BE2C (cell line): Measurements from ENCODE around the gene EPB41L4A.

Source experiments
- DNase-seq: peaks from one replicate; pipeline ENCODE4 v3.0.0-alpha.2; 2020
- H3K27me3 ChIP-seq: fragments of 250-450 bp; sonication (Bioruptor Pico); 2 replicates; pipeline ENCODE4 v1.5.1; 2020; ENCODE audit warnings: mild to moderate bottlenecking
- H3K36me3 ChIP-seq: fragments of 250-450 bp; sonication (Bioruptor Pico); 2 replicates; pipeline ENCODE4 v1.5.1; 2020; ENCODE audit warnings: mild to moderate bottlenecking
- H3K4me1 ChIP-seq: fragments of 250-450 bp; sonication (Bioruptor Pico); 2 replicates; pipeline ENCODE4 v1.5.1; 2020
- H3K4me3 ChIP-seq: 2 replicates; pipeline ENCODE4 v1.5.1; 2011; ENCODE audit warnings: low read depth, low read length
- H3K9me3 ChIP-seq: fragments of 250-450 bp; sonication (Bioruptor Pico); 2 replicates; pipeline ENCODE4 v1.5.1; 2020
- TF ChIP-seq, protein P1 (sequence below): IDR thresholded peaks from 2 replicates; pipeline ENCODE4 v1.5.1; 2012; ENCODE audit warnings: mild to moderate bottlenecking, low read depth, low read length

EPB41L4A gene

DNA sequence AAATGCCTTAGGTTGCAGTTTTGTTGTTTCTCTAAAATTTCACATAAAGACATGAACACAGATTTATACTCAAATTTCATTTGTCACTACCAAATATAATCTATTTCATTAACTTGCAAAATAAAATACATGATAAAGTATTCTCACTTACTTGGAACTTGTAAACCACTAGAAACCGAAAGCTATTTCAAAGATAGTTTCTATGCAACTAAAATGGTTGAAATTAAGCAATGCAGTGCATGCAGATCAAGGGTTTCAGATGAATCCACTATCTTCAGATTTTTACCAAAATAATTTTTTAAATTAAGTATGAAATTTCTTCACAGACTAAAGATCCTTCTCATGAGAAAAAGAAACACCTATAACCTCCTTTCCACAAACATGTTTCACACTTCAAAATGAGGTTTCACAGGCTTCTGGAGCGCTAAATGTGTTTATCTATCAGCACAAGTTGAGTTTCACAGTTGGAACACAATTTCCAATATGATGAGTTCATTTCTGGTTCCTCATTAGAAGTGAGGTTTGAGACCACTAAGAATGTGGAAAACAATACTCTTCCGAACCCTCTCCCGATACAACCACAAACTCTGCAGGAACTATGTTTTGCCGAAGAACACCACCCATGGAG lies 63.9 kb downstream of the EPB41L4A start:
- H3K4me3 ChIP-seq, result no peak overlapping the region
- DNase-seq, result no peak
- peaks cover 2% of the 10 kb centered on the region; the same call in 1 of the 2 replicates for H3K27me3 ChIP-seq
- H3K36me3 ChIP-seq, result no peaks in the 10 kb centered on the region
- no peaks in the 10 kb centered on the region for H3K4me1 ChIP-seq
- TF ChIP-seq, protein P1, sequence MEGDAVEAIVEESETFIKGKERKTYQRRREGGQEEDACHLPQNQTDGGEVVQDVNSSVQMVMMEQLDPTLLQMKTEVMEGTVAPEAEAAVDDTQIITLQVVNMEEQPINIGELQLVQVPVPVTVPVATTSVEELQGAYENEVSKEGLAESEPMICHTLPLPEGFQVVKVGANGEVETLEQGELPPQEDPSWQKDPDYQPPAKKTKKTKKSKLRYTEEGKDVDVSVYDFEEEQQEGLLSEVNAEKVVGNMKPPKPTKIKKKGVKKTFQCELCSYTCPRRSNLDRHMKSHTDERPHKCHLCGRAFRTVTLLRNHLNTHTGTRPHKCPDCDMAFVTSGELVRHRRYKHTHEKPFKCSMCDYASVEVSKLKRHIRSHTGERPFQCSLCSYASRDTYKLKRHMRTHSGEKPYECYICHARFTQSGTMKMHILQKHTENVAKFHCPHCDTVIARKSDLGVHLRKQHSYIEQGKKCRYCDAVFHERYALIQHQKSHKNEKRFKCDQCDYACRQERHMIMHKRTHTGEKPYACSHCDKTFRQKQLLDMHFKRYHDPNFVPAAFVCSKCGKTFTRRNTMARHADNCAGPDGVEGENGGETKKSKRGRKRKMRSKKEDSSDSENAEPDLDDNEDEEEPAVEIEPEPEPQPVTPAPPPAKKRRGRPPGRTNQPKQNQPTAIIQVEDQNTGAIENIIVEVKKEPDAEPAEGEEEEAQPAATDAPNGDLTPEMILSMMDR, result no peak
- H3K9me3 ChIP-seq, result no peaks in the 10 kb centered on the region

DNA sequence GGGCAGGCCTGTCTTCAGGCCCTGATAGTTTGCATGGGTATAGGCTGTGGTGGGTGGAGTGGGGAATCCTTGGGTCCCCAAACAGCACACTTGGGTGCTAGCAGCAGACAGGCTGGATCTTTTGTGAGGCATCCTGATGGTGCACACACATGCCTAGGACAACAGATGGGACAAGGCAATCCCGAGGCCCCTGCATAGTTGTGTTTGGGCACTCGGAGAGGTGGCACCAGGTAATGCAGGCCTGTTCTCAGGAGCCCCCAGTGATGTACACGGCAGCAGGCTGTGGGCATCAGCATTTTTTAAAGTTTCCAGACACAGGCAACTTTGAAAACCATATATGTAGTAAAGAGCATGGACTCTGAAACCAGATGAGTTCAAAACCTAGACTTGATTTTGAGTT lies 65.4 kb downstream of the EPB41L4A start:
- DNase-seq, result no peak
- Histone ChIP-seq H3K36me3 (no peaks in the 10 kb centered on the region), H3K9me3 (no peaks in the 10 kb centered on the region), H3K27me3 (peaks cover 2% of the 10 kb centered on the region; the same call in 1 of the 2 replicates), H3K4me3 (no peak overlapping the region), H3K4me1 (no peaks in the 10 kb centered on the region)
- TF ChIP-seq, protein P1, result no peak

DNA sequence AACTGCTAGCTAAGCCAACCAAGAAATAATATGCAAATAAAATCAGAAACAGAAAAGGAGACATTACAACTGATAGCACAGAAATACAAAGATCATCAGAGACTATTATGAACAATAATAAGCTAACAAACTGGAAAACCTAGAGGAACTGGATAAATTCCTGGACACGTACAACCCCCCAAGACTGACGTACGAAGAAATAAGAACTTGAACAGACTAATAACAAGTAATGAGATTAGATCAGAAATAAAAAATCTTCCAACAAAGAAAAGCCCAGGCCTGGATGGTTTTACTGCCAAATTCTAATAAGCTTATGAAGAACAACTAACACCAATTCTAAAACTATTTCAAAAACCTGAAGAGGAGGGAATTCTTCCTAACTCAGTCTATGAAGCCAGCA lies 67.9 kb downstream of the EPB41L4A start:
- DNase-seq, result no peak
- H3K27me3 ChIP-seq, result 0 out of 2 replicates have a peak, but pooled peaks cover 2% of the 10 kb centered on the region
- no peaks in the 10 kb centered on the region for H3K36me3 ChIP-seq
- H3K9me3 ChIP-seq, result no peaks in the 10 kb centered on the region
- no peak overlapping the region for H3K4me3 ChIP-seq
- TF ChIP-seq, protein P1, result no peak
- no peaks in the 10 kb centered on the region for H3K4me1 ChIP-seq

DNA sequence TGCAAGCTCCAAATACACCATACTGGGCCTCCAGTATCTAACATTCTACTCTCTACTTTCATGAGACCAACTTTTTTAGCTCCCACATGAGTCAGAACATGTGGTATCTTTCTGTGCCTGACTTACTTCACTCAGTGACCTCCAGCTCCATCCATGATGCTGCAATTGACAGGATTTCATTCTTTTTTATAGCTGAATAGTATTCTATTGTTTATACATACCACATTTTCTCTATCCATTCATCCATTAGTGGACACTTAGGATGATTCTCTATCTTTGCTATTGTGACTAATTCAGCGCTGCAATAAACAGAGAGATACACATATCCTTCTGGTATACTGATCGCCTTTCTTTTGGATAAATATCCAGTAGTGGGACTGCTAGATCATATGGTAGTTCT lies 68.5 kb downstream of the EPB41L4A start:
- TF ChIP-seq, protein P1, result no peak
- H3K9me3 ChIP-seq, result no peaks in the 10 kb centered on the region
- H3K36me3 ChIP-seq, result no peaks in the 10 kb centered on the region
- H3K4me1 ChIP-seq, result no peaks in the 10 kb centered on the region
- H3K27me3 ChIP-seq, result 0 out of 2 replicates have a peak, but pooled peaks cover 2% of the 10 kb centered on the region
- H3K4me3 ChIP-seq, result no peak overlapping the region
- no peak for DNase-seq

DNA sequence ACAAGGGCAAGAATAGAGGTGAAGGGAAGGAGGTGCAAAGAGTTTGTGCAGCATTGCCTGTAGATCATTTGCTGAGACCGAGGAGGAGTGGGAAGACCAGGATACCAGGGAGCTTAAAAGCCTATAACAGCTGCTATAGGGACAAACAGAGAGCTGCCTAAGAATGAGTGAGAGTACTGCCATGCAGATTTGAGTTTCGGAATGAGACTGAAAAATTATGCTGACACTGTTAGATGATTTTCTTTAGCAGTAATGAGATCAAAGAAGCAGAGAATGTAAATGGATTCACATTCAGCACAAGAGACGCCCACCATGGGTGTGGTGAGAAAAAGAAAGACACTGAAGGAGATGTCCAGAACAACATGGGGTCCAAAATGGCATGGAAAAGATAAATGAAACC lies 69.7 kb downstream of the EPB41L4A start:
- DNase-seq, result no peak
- Histone ChIP-seq H3K36me3 (no peaks in the 10 kb centered on the region), H3K4me1 (no peaks in the 10 kb centered on the region), H3K27me3 (no peaks in the 10 kb centered on the region), H3K9me3 (no peaks in the 10 kb centered on the region), H3K4me3 (no peak overlapping the region)
- TF ChIP-seq, protein P1, result no peak

DNA sequence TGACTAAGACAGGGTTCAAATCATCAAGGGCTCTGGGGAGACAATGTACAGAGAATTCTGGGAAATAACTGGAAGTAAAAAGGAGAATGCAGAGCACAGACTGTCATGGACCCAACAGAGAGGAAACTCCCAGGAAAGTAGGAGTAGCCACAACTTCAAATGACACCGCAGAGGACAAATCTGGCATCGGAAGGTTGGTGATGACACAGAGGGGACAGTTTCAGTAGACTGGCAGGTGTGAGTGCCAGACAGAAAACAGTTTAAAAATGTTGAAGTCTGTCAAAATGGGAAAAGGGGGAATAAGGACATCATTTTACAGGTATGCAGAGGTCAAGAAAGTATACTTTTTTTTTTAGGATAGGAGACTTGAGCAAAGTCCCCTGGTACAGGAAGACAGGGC lies 70.2 kb downstream of the EPB41L4A start:
- H3K4me3 ChIP-seq, result no peak overlapping the region
- DNase-seq, result no peak
- TF ChIP-seq, protein P1, result no peak

More for the DNA sequence above, 70.2 kb downstream of the EPB41L4A start:
- no peaks in the 10 kb centered on the region for H3K36me3 ChIP-seq
- no peaks in the 10 kb centered on the region for H3K27me3 ChIP-seq
- no peaks in the 10 kb centered on the region for H3K4me1 ChIP-seq
- H3K9me3 ChIP-seq, result no peaks in the 10 kb centered on the region
